ENCODE data around the gene ZSWIM1.
"Not testable (repeated sequence)": the region's sequence is repeated elsewhere in the genome, so short reads cannot be mapped to it uniquely, and the experiment has no call there.

Gene ZSWIM1

DNA sequence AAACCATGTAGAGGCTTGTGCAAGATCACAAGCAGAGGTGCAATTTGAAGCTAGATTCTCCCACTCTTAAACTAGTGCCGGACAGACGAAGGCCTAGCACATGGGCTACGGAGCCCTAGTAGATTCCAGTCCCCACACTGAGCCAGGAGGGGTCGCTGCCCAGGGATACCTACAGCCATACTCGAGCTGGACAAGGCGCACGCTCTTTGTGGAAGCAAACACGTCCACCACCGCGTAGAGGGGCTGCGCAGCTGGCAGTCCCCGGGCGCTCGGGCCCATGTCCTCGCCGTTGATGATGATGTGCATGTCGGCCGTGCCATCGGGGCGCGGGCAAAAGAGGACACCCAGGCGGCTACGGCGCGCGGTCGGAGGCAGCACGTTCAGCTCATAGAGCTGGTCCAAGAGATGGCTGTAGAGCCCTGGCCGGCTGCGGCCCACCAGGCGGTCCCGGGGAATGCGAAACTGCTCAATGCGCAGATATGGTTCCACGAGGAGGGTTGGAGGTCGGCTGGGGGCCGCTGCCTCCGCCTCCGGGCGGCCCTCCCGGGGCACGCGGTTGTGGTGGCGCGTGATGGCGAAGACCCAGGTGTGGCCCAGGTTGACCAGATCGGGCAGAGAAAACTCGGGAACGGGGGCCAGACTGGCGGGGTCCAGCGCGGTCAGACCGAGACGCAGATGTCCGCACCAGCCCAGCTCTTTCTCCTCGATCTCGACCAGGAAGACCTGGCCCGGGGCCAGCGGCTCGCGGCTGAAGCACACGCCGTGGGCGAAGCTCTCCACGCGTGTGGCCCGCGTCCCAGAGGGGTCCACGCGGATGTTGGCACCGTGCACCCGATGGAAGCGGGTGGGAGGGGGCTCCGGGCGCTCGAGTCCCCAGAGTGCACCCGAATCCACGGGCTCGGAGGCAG, 9.3 kb downstream of the ZSWIM1 start:
- no peak for DNase-seq (ENCODE audit: low read depth)

DNA sequence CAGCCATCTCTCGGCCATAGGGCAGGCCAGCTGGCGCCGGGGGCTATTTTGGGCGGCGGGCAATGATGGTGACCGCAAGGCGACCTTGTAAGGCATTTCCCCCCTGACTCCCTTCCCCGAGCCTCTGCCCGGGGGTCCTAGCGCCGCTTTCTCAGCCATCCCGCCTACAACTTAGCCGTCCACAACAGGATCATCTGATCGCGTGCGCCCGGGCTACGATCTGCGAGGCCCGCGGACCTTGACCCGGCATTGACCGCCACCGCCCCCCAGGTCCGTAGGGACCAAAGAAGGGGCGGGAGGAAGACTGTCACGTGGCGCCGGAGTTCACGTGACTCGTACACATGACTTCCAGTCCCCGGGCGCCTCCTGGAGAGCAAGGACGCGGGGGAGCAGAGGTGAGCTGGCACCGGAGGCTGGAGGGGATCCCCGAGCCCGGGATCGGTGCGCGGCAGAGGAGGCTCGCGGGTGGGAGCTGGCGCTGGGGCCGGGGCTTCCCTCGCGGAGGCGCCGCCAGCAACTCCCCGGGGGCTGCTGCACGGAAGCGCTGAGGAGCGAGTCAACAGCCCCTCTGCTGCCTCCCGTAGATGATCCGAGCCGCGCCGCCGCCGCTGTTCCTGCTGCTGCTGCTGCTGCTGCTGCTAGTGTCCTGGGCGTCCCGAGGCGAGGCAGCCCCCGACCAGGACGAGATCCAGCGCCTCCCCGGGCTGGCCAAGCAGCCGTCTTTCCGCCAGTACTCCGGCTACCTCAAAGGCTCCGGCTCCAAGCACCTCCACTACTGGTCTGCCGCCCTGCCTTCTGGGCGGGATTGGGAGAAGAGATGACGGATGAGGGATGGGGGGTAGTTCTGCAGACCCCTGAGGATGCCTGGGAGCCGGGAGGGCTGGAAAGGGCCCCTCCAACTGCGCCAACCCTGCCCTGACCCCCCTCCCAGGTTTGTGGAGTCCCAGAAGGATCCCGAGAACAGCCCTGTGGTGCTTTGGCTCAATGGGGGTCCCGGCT, 10.3 kb downstream of the ZSWIM1 start, which contains the start of the genes CTSA and NEURL2:
CTSA (plus strand) TSS at position 351 of the 999 bp plus-strand sequence; CDS start at position 585, 234 bp downstream.
NEURL2 (minus strand) TSS at position 224 of the 999 bp plus-strand sequence; CDS start at position 7, 217 bp downstream.
- DNase-seq (ENCODE audit: low read depth): peak; percentile 79

DNA sequence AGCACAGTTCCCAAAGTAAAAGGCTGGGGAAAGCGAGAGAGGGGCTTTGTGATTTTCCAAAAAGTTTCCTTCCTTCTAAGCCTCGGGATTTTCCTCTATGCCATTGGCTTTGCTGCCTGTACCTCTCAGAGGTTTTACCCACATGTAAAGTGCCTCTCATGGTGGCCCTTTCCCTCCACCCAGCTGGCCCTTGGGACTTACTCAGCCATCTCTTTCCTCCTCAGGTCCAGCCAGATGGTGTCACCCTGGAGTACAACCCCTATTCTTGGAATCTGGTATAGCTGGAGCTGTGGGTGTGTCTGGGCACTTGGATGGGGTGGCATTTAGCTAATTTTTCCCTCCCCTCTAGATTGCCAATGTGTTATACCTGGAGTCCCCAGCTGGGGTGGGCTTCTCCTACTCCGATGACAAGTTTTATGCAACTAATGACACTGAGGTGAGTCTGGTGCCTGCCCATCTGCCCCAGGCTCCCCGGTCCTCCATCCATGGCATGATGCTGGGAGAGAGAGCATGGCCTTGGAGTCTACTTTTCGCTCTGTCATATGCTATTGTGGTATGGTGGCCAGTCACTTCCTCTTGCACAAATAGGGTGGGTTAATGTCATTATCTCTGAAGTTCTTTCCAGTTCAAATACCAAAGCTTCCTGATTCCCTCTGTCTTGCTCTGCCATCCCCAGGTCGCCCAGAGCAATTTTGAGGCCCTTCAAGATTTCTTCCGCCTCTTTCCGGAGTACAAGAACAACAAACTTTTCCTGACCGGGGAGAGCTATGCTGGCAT, 11.2 kb downstream of the ZSWIM1 start:
- DNase-seq (ENCODE audit: low read depth): no peak

DNA sequence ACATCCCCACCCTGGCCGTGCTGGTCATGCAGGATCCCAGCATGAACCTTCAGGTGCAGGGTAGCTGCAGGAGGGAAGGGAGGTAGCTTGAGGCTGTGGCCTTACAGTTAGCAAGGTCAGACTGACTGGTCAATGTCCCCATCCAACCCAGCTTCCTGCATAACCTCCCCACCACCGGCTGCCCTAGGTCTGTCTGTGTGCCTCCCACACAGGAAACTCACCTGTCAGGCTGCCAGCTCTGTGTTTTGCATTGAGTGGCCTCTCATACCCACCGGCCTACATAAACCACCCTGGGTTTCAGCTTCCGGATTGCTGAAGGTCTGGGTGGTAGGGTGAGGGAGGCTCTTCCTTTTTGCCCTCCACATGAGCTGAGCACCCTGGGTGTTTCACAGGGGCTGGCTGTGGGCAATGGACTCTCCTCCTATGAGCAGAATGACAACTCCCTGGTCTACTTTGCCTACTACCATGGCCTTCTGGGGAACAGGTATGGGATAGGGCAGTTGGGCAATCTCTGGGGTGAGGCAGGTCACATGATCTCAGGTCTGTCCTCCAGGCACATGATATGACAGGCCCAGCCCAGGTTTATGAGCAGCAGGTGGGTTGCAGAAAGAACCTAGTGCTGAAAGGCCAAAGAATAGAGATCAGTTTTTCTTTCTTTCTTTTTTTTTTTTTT, 11.9 kb downstream of the ZSWIM1 start:
- no peak for DNase-seq (ENCODE audit: low read depth)

DNA sequence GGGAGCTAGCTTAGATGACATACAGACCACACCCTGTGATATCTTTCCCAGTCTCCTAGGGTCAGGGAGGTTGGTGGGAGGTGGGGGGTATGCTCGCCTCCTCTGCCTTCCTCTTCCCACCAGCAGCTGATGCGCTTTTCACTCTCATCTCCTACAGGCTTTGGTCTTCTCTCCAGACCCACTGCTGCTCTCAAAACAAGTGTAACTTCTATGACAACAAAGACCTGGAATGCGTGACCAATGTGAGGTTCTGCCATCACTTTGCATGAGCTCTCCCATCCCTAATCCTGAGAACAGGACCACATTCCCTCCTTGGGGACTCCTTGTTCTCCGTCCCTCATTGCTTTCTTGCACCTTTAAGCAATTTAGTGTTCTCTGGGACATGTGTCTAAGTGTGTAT, 12.8 kb downstream of the ZSWIM1 start:
- no peak for DNase-seq (ENCODE audit: low read depth)

DNA sequence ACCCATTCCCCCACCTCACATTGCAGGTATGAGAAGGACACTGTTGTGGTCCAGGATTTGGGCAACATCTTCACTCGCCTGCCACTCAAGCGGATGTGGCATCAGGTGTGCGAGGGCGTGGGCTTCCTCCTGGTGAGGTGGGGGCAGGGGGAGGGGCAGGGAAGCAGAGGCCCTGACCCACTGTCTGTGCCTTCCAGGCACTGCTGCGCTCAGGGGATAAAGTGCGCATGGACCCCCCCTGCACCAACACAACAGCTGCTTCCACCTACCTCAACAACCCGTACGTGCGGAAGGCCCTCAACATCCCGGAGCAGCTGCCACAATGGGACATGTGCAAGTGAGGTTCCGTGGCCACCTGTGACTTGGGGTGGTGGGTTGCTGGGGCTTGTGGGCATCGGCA, 13.8 kb downstream of the ZSWIM1 start:
- no peak for DNase-seq (ENCODE audit: low read depth)

DNA sequence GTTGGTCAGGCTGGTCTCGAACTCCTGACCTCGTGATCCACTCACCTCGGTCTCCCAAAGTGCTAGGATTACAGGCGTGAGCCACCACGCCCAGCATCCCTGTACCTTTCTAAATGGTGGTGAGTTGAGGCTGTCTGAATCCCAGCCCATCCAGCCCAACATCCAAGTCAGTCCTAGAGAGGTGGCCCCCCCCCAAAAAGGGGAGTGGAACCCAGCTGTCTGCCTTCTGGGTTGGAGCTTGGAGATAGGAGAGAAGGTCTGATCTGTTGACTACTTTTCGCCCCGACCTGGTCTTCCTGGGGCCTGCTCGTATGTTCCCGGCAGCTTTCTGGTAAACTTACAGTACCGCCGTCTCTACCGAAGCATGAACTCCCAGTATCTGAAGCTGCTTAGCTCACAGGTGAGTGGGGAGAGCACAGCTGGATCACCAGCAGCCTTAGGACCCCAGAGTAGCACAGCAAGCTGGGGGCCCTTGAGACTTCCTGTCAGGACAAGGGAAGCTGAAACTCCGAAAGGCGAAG, 15.7 kb downstream of the ZSWIM1 start:
- DNase-seq (ENCODE audit: low read depth): no peak

DNA sequence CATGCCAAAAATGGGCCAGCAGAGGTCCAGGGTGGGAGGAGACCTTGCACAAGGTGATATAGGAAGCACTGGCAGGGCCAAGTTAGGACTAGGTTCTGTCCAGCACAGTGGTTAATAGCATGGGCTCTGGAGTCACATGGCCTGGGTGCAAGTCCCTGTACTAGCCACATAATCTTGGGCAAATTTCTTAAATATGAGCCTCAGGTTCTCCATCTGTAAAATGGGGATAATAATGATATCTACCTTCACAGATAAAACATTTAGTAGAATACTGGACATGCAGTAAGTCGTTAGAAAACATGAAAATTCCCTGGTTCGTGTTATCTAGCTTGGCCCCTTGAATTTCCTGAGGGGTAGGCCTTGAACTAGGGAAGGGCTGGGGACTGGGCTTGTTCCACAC, 16.3 kb downstream of the ZSWIM1 start:
- DNase-seq (ENCODE audit: low read depth): no peak

DNA sequence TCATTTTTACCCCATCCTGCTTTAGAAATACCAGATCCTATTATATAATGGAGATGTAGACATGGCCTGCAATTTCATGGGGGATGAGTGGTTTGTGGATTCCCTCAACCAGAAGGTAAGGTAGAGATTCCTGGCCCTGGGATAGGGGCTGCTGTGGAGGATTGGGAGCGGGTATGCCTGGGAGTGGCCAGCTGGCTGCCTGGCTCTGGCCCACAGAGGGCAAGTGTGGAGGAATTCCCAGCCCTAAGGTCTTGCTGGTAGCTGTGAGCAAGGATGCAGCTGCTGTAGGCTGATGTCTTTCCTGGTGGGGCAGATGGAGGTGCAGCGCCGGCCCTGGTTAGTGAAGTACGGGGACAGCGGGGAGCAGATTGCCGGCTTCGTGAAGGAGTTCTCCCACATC, 16.7 kb downstream of the ZSWIM1 start:
- DNase-seq (ENCODE audit: low read depth): no peak

DNA sequence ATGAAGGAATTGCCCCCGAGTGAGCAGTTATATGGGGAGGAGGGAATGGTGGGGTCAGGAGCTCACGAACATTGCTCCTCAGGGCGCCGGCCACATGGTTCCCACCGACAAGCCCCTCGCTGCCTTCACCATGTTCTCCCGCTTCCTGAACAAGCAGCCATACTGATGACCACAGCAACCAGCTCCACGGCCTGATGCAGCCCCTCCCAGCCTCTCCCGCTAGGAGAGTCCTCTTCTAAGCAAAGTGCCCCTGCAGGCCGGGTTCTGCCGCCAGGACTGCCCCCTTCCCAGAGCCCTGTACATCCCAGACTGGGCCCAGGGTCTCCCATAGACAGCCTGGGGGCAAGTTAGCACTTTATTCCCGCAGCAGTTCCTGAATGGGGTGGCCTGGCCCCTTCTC, 17.3 kb downstream of the ZSWIM1 start:
- DNase-seq (ENCODE audit: low read depth): no peak

DNA sequence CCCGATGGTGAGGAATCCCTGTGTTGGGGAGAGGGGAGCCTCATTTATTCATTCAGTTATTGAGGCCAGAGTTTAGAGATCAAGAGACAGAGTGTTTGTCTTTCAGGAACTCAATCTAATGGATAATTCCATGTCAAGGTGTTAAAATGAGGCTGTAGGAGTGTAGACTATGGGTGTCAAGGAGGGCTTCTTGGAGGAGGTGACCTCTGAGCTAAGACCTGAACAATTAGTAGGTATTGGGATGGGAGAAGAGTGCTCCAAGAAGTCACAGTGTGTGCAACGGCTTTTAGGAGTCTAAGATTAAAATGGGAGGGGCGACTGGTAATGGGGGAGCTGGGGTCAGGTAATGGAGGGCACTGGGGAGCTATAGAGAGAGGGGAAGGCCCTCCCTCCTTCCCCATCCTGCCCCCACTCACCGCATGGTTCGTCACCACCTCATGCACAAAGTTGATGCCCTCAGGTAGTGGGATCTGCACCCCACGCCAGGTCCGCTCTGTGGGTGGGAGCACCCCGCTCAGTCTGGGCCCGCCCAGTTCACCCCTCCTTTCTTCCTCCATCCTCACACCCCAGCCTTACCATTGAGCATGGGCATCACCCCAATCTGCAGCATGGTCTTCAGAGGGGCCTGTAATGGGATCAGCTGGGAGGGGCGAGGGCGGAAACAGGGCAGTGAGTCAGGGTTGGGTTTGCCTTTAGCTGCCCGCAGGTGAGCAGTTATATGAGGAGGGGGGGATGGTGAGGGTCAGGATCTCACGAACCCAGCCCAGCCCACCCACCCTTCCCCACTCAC, 18.2 kb downstream of the ZSWIM1 start:
- DNase-seq (ENCODE audit: low read depth): no peak

DNA sequence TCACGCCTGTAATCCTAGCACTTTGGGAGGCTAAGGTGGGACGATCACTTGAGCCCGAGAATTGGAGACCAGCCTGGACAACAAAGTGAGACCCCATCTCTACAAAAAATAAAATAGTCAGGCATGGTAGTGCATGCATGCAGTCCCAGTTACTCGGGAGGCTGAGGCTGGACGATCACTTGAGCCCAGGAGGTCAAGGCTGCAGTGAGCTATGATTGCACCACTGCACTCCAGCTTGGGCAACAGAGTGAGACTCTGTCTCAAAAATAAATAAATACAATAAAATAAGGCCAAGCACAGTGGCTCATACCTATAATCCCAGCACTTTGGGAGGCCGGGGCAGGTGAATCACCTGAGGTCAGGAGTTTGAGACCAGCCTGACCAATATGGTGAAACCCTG, 20.3 kb downstream of the ZSWIM1 start:
- DNase-seq (ENCODE audit: low read depth): not testable (repeated sequence)

DNA sequence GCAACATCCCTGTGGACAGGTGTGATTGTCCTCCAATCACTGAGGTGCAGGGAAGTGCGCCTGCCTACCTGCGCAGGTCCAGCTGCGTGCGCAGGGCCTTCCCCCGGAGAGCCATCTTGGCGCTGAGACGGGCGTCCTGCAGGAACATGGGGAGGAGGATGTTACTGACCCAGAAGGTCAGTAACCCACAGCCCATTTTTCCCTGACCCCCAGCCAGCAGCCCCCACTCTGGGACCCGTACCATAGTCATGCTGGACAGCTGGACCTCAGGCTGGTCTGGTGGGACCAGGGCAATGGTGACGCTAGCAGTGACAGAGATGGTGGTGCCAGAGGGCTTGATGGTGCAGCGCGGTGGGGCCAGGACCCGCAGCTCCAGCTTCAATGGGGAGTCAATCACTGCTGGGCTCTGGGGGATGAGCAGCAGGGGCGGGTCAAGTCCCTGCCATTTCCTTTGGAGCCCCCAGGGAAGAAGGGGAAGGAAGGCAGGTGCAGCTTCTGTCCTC, 21.2 kb downstream of the ZSWIM1 start:
- DNase-seq (ENCODE audit: low read depth): no peak

DNA sequence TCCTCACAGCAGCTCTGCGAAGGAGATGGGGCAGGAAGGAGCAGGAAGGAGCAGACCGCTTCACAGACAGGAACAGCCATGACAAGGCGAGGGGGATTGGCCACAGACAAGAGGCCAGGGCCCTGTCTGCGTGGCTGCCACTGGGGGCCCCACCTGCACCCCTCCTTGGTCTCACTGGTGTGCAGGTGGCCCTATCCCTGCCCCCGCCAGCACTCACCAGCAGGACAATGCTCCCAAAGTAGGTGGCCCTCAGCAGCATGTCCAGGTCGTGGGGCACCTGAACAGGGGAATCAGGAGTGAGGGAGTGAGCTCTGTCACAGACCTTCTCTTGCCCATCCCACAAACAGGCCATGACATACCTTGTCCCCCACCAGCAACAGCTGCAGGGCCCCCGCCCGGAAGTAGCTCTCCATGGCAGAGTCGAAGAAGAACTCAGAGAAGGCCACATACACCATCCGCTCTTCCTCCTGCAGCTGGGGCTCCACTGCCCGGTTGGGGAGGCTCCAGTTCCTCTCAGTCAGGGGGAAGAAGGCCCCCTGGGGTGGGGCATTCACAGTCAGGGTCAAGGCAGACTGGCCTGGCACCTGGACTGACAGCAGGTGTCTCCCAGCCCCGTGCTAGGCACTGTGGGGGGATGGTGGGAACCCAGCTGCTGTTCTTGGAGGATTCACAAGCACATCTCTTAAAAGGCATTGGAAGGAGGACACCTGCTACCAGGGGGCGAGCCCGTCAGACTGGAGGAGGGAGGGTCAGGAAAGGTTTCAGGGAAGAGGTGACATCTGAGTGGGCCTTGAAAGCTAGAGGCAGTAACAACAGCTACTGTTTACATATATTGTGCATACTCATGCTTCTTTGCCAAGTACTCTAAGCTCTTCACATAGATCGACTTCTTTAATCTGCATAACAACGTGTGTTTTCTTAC, 23.8 kb downstream of the ZSWIM1 start:
- DNase-seq (ENCODE audit: low read depth): no peak

DNA sequence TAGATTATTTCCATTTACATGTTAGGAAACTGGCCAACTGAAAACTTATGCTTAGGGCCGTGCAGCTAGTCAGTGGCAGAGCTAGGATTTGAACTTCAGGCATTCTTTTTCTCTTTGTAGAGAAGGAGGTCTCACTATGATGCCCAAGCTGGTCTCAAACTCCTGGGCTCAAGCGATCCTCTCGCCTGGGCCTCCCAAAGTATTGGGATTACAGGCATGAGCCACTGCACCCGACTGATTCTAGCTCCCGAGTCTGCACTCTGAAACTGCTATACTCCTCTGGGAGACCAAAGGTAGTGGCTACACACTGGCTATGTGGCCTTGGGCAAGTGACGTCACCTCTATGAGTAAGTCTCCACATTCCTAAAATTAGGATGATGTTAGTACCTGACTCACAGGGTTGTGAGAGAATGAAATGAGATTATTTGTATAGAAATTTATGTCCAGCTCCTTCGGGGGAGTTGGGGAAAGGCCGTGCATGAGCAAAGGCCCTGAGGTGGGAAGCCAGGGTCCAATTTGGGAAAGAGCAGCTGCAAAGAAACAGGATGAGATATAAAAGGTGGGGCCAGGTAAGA, 24.6 kb downstream of the ZSWIM1 start:
- no peak for DNase-seq (ENCODE audit: low read depth)

DNA sequence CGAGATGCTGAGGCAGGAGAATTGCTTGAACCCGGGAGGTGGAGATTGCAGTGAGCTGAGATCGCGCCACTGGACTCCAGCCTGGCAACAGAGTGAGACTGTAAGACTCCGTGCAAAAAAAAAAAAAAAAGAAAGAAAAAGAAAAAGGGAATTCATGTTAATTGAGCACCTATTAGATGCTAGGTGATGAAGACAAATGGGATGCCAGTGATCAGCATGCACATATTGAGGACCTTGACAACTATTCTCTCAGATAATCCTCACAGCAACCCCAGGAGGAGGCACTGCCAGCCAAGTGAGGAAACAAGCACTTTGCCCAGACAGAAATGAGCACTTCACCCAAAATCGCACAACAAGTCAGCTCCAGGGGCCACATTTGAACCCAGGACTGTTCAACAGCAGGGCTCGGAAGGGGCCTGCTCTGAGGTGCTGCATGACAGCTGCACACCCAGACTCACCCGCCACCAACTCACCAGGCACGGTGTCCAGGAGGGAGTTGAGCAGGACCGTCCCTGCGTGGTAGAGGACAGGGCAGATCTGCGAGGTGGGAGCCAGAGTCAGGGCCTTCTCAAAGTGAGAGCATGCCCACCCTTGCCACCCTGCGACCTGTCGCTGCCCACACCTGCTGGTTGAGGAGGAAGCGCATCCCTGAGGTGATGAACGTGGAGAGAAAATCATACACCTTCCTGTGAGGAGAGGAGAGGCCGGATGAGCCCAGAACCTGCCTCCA, 26.4 kb downstream of the ZSWIM1 start:
- no peak for DNase-seq (ENCODE audit: low read depth)

DNA sequence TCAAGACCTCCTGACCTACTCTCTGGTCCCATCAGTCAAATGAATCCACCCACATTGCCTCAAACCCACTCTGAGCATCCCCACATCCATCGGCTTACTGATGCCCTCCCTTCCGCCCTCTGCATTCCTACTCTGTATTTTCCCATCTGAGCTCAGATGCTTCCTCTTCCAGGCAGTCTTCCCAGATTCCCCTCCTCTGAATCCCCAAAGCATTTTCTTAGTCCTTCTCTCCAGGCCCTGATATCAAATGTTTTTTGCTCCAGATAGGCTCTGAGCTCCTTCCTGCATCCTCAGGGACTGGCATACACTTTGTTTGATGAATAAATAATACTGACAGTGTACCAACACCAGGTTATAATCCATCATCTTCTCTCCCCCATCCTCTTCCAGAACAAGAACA, 27.1 kb downstream of the ZSWIM1 start:
- DNase-seq (ENCODE audit: low read depth): no peak

DNA sequence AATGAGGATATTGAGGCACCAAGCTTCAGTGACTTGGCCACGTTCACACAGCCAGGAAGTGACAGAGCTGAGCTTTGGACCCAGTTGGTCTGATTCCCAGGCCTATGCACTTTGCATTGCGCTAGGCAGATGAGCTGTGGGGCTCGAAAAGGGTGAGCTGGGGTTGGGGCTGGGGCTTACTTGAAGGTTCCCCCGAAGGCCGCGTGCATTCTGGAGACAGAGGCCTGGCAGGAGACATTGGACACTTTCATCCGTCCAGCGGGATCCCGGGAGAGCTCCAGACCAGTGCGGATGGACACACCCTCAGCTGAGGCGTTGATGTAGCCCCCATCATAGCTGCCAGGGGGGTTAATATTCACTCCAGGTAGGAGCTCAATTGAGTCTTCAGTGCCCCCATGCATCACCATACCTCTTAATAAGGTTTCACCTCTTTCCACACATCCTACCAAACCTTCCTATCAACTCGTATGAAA, 28.3 kb downstream of the ZSWIM1 start:
- DNase-seq (ENCODE audit: low read depth): no peak
